ENCODE measurements around the gene FAM221B.

DNA sequence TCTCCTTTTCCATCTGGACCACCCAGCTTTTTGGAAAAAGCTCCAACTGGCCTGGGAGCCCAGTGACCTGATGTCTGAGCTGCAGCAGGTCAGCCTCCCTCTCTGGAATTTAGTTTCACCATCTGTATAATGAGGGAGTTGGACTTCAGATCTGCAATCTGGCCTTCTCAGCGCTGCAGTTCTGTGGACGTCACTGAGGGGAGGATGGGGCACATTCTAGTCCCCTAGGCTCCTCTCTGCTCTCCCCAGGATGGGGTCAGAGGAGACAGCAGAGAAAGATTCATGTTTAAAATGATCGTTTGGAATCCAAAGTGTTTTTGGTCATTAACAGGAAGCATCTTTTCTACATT is 31.4 kb upstream of the FAM221B start:
- TF ChIP-seq, protein P1, sequence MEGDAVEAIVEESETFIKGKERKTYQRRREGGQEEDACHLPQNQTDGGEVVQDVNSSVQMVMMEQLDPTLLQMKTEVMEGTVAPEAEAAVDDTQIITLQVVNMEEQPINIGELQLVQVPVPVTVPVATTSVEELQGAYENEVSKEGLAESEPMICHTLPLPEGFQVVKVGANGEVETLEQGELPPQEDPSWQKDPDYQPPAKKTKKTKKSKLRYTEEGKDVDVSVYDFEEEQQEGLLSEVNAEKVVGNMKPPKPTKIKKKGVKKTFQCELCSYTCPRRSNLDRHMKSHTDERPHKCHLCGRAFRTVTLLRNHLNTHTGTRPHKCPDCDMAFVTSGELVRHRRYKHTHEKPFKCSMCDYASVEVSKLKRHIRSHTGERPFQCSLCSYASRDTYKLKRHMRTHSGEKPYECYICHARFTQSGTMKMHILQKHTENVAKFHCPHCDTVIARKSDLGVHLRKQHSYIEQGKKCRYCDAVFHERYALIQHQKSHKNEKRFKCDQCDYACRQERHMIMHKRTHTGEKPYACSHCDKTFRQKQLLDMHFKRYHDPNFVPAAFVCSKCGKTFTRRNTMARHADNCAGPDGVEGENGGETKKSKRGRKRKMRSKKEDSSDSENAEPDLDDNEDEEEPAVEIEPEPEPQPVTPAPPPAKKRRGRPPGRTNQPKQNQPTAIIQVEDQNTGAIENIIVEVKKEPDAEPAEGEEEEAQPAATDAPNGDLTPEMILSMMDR (IDR thresholded peaks at IDR 0.05 in 2 of 3, conservative IDR thresholded peaks at IDR 0.05 in 1 of 3; ENCODE audit: insufficient read depth in 2 of 3, low read depth in 1 of 3, low read length in 3 of 3) = no peak
- TF ChIP-seq ZNF263 (CRISPR knock-in tag; IDR thresholded peaks at IDR 0.05; ENCODE audit: borderline replicate concordance) = no peak
- no peak for TF ChIP-seq XRCC3 (IDR thresholded peaks at IDR 0.05)
- no peak for TF ChIP-seq CEBPB (tag; IDR thresholded peaks at IDR 0.05)
- TF ChIP-seq, protein P2, sequence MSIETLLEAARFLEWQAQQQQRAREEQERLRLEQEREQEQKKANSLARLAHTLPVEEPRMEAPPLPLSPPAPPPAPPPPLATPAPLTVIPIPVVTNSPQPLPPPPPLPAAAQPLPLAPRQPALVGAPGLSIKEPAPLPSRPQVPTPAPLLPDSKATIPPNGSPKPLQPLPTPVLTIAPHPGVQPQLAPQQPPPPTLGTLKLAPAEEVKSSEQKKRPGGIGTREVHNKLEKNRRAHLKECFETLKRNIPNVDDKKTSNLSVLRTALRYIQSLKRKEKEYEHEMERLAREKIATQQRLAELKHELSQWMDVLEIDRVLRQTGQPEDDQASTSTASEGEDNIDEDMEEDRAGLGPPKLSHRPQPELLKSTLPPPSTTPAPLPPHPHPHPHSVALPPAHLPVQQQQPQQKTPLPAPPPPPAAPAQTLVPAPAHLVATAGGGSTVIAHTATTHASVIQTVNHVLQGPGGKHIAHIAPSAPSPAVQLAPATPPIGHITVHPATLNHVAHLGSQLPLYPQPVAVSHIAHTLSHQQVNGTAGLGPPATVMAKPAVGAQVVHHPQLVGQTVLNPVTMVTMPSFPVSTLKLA (conservative IDR thresholded peaks at IDR 0.05) = no peak
- TF ChIP-seq ETV5 (CRISPR knock-in tag; IDR thresholded peaks at IDR 0.05; ENCODE audit: low read depth) = no peak
- no peak for TF ChIP-seq KDM1A (IDR thresholded peaks at IDR 0.05)
- TF ChIP-seq FOXK2 (conservative IDR thresholded peaks at IDR 0.05 in 1 of 2, IDR thresholded peaks at IDR 0.05 in 1 of 2; ENCODE audit: low read depth in 2 of 2) = no peak
- no peak for TF ChIP-seq NR3C1 (CRISPR knock-in tag; IDR thresholded peaks at IDR 0.05)
- TF ChIP-seq, protein P3, sequence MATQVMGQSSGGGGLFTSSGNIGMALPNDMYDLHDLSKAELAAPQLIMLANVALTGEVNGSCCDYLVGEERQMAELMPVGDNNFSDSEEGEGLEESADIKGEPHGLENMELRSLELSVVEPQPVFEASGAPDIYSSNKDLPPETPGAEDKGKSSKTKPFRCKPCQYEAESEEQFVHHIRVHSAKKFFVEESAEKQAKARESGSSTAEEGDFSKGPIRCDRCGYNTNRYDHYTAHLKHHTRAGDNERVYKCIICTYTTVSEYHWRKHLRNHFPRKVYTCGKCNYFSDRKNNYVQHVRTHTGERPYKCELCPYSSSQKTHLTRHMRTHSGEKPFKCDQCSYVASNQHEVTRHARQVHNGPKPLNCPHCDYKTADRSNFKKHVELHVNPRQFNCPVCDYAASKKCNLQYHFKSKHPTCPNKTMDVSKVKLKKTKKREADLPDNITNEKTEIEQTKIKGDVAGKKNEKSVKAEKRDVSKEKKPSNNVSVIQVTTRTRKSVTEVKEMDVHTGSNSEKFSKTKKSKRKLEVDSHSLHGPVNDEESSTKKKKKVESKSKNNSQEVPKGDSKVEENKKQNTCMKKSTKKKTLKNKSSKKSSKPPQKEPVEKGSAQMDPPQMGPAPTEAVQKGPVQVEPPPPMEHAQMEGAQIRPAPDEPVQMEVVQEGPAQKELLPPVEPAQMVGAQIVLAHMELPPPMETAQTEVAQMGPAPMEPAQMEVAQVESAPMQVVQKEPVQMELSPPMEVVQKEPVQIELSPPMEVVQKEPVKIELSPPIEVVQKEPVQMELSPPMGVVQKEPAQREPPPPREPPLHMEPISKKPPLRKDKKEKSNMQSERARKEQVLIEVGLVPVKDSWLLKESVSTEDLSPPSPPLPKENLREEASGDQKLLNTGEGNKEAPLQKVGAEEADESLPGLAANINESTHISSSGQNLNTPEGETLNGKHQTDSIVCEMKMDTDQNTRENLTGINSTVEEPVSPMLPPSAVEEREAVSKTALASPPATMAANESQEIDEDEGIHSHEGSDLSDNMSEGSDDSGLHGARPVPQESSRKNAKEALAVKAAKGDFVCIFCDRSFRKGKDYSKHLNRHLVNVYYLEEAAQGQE (IDR thresholded peaks at IDR 0.05; ENCODE audit: borderline replicate concordance) = no peak
- TF ChIP-seq, protein P3 (CRISPR knock-in tag; IDR thresholded peaks at IDR 0.05; ENCODE audit: low read depth) = no peak
- no peak for TF ChIP-seq EP300 (IDR thresholded peaks at IDR 0.05; ENCODE audit: low read length)
- TF ChIP-seq ZNF12 (CRISPR knock-in tag; IDR thresholded peaks at IDR 0.05) = no peak
- no peak for TF ChIP-seq SMAD3 (CRISPR knock-in tag; conservative IDR thresholded peaks at IDR 0.05)

Measured in K562 (cell line).